Ovary (tissue), 9 donors: ENCODE data around the gene TP63. TPM values are rescaled to one million over a fixed set of nuclear protein-coding genes. Genes with fewer than 3 reads are reported as not detected.

Experiments used
- DNase-seq, 5 donors: peaks; one replicate each; pipeline ENCODE4 v3.0.0-alpha.2; 2019 to 2020
- H3K27ac ChIP-seq, 2 donors: fragments of 200-600 bp; one replicate each; pipeline versions ENCODE4 v1.5.1 to v1.8.0; 2019 to 2022
- H3K27me3 ChIP-seq: fragments of 200-600 bp; one replicate; pipeline ENCODE4 v1.8.0; 2022
- H3K36me3 ChIP-seq: fragments of 200-600 bp; sonication (generic); one replicate; pipeline ENCODE4 v1.5.1; 2019
- H3K4me1 ChIP-seq: one replicate; pipeline ENCODE4 v1.8.1; 2013; ENCODE audit warnings: mild to moderate bottlenecking, moderate library complexity; ENCODE audit not compliant: insufficient read depth
- H3K4me3 ChIP-seq: fragments of 200-600 bp; sonication (generic); one replicate; pipeline ENCODE4 v1.5.1; 2017
- H3K9me3 ChIP-seq, 2 donors: fragments of 200-600 bp in 1 of 2; sonication (generic) in 1 of 2; one replicate each; pipeline versions ENCODE4 v1.5.1 to v1.8.1; 2013 to 2019; ENCODE audit warnings: mild to moderate bottlenecking in 1 of 2, moderate library complexity in 1 of 2
- CTCF ChIP-seq, 3 donors: fragments of 450-650 bp in 2 of 3; fragments of 200-600 bp in 1 of 3; IDR thresholded peaks; one replicate each; pipeline versions ENCODE4 v1.5.1 to v1.8.0; 2016 to 2022; ENCODE audit warnings: antibody characterized with exemption in 3 of 3, mild to moderate bottlenecking in 1 of 3
- EP300 ChIP-seq: sonication (generic); formaldehyde crosslinking; IDR thresholded peaks from one replicate; pipeline ENCODE4 v1.6.1; 2017; ENCODE audit warnings: antibody characterized with exemption
- POLR2A ChIP-seq: fragments of 450-650 bp; IDR thresholded peaks from one replicate; pipeline ENCODE4 v1.6.1; 2017; ENCODE audit warnings: antibody characterized with exemption, mild to moderate bottlenecking, moderate library complexity
- WGBS, 3 donors: extraction: QIAGEN DNeasy Blood & Tissue Kit in 1 of 3; methylation state at CpG; one replicate each; pipeline versions ENCODE4 v1.1.5 to v1.1.7; 2013 to 2017; 5-methylcytosine and 5-hydroxymethylcytosine counted together
- intact Hi-C, 4 donors: fragments of 100-400 bp; cut with DNase I; formaldehyde crosslinking; loops; one replicate each; pipeline versions ENCODE4 v1.11.0 to v1.15.1; 2022 to 2023
- polyA plus RNA-seq, 2 donors: library from polyadenylated mRNA; stranded (reverse); fragments of 200-250 nt in 1 of 2; fragments of 350-450 nt in 1 of 2; fragmentation: Illumina TruSeq in 1 of 2; extraction: RNeasy Lipid Tissue Mini Kit (QIAGEN cat#74804) in 1 of 2; gene quantifications; one replicate each; pipeline ENCODE4 v1.2.3, GENCODE V29; 2013 to 2014
- total RNA-seq, 7 donors: library from RNA; depleted of rRNA in 2 of 7; stranded (reverse); fragments of >200 nt in 2 of 7; fragmentation: NEBNext Ultra II Directional in 3 of 7; extraction: Animal tissue kit (Norgen Biotek cat#: 25700) in 3 of 7; gene quantifications; one replicate each; pipeline versions ENCODE4 v1.1.0 to v1.2.4, GENCODE V29; 2016 to 2023
- donor health status: DM: no; HTN: no; CAD: no; lungs with moderate emphysema.
- donor health status: DM: no; HTN: no; CAD: no.
- donor health status: Bipolar disorder and iron deficiency.
- donor health status: DM: yes; HTN: yes; CAD: no.
- donor health status: DM: no; HTN: no; CAD: no.
- donor health status: DM: yes; HTN: yes; CAD: no.

TP63 gene
- total and polyA plus RNA-seq, 9 donors: 0.15 to 0.79 (median 0.22) TPM; not detected in 1

GRCh38 chr3:189781415-189781814, 150.2 kb downstream of the TP63 start:
- no peaks in the 10 kb centered on the region for H3K27me3 ChIP-seq
- TF ChIP-seq POLR2A: no peak
- 71 to 80% (median 76%) methylated on average over 6 of the region's 6 CpGs for WGBS, 3 donors
- H3K4me1 ChIP-seq: no peaks in the 10 kb centered on the region
- intact Hi-C loops: no loop called here
- H3K36me3 ChIP-seq: no peaks in the 10 kb centered on the region
- no peak for DNase-seq
- no peak overlapping the region for H3K27ac ChIP-seq
- H3K9me3 ChIP-seq: no peaks in the 10 kb centered on the region
- no peak overlapping the region for H3K4me3 ChIP-seq

DNA sequence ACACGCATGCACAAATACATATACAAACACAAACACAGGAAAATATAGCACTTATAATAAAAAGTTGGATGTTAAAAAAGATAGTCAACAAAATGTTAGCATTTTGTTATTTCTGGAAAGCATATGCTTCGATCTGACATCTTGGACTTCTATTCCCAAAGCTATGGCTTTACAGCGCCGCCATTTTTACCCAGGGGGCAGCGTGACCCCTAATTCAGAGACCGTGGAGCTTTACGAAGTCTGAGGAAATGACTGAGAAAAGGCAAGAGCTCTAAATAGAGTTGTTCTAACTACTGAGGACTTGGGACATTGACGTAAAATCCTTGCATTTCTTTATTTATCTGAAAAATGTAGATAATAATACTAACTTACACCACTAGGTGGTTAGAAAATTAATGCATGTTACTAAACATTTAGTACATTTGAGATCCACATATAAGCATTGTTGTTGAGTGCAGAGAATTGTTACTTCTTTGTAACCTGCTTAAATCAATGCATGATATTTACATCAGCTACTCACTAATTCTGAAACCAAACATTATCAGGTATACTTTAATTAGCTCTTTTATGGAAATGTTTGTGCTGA, 155.4 kb downstream of the TP63 start:
- Histone ChIP-seq H3K4me1 (no peaks in the 10 kb centered on the region), H3K4me3 (no peak overlapping the region), H3K27me3 (no peaks in the 10 kb centered on the region), H3K27ac (no peak overlapping the region), H3K9me3 (no peaks in the 10 kb centered on the region), H3K36me3 (no peaks in the 10 kb centered on the region)
- no peak for TF ChIP-seq CTCF (IDR thresholded peaks at IDR 0.05)
- no peak for TF ChIP-seq EP300
- TF ChIP-seq POLR2A: no peak
- intact Hi-C loops: no loop called here
- 91 to 94% (median 93%) methylated on average over 8 of the region's 8 CpGs for WGBS, 3 donors
- DNase-seq: no peak

- Histone ChIP-seq H3K4me3 (no peak overlapping the region), H3K27ac (no peak overlapping the region), H3K4me1 (no peaks in the 10 kb centered on the region), H3K9me3 (no peaks in the 10 kb centered on the region), H3K27me3 (no peaks in the 10 kb centered on the region), H3K36me3 (no peaks in the 10 kb centered on the region)
- WGBS, 3 donors: 61 to 94% (median 91%) methylated on average over 3 of the region's 3 CpGs
- intact Hi-C loops: no loop called here
- TF ChIP-seq EP300: no peak
- no peak for TF ChIP-seq CTCF (IDR thresholded peaks at IDR 0.05)
- no peak for TF ChIP-seq POLR2A
- DNase-seq: no peak
Measured at GRCh38 chr3:189787191-189787590, 156.0 kb downstream of the TP63 start.

- Histone ChIP-seq H3K4me1 (no peaks in the 10 kb centered on the region), H3K9me3 (no peaks in the 10 kb centered on the region), H3K27me3 (no peaks in the 10 kb centered on the region), H3K4me3 (no peak overlapping the region), H3K36me3 (no peaks in the 10 kb centered on the region), H3K27ac (no peak overlapping the region)
- 41 to 49% (median 44%) methylated on average over 3 of the region's 3 CpGs for WGBS, 3 donors
- TF ChIP-seq CTCF (IDR thresholded peaks at IDR 0.05) (no peak), POLR2A (no peak), EP300 (no peak)
- intact Hi-C loops: no loop called here
- no peak for DNase-seq
Measured at GRCh38 chr3:189787632-189788031, 156.4 kb downstream of the TP63 start.

DNA sequence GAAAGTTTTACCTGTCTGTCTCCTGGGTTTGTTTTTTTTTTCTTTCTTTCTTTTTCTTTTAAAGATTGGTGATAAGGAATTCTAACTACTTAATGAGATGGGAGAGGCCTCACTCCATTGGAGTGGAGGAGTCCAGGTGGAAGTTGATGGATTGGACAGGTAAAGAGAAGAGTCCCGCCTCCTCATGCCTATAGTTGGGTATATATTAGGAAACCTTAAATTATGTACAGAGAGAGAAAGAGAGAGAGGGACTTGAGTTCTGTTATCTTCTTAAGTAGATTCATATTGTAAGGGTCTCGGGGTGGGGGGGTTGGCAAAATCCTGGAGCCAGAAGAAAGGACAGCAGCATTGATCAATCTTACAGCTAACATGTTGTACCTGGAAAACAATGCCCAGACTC, 158.2 kb downstream of the TP63 start:
- H3K27me3 ChIP-seq: no peaks in the 10 kb centered on the region
- no peaks in the 10 kb centered on the region for H3K9me3 ChIP-seq
- no peaks in the 10 kb centered on the region for H3K36me3 ChIP-seq
- TF ChIP-seq CTCF (IDR thresholded peaks at IDR 0.05) (no peak), POLR2A (no peak), EP300 (no peak)
- H3K4me3 ChIP-seq: no peak overlapping the region
- no peaks in the 10 kb centered on the region for H3K4me1 ChIP-seq
- DNase-seq: no peak
- intact Hi-C loops: no loop called here
- H3K27ac ChIP-seq: no peak overlapping the region
- WGBS, 3 donors: 49 to 70% (median 63%) methylated on average over 2 of the region's 2 CpGs
